GM18867 (cell line): ENCODE data around the gene MPL.
"Not testable (repeated sequence)": the region's sequence is repeated elsewhere in the genome, so short reads cannot be mapped to it uniquely, and the experiment has no call there.

Experiments
- ATAC-seq: cut with Tn5 transposase; IDR thresholded peaks from one replicate; pipeline ENCODE4 v1.9.1; 2021; ENCODE audit warnings: mild to moderate bottlenecking, moderate library complexity; ENCODE audit not compliant: unreplicated experiment

The MPL gene

DNA sequence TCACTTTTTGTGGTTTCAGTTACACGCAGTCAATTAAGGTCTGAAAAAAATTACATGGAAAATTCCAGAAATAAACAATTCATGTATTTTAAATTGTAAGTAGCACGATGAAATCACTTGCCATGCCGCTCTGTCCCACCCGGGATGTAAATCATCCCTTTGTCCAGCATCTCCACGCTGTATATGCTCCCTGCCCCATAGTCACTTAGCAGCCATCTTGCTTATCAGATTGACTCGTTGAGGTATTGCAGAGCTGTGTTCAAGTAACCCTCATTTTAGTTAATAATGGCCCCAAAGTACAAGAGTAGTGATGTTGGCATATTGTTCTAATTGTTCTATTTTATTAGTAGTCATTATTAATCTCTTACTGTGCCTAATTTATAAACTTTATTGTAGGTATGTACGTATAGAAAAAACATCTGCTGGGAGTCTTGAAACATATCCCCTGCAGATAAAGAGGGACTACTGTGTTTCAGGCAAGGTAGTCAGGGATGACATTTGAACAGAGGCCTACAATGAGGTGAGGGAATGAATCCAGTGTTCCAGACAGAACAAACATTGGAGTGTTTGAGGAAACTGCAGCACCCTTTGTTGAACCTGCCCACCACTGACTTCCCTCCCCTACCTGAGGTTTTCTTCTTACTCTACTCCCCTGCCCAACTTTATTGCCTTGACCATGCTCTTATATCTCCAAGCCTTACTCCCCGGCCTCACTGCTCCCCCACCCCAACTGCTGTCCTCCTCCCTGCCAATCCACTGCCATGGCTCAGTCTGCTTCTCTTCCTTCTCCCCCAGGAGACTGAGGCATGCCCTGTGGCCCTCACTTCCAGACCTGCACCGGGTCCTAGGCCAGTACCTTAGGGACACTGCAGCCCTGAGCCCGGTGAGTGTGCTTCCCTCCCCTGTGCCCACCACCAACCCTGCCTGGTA, 14.1 kb downstream of the MPL start:
- no peak for ATAC-seq

DNA sequence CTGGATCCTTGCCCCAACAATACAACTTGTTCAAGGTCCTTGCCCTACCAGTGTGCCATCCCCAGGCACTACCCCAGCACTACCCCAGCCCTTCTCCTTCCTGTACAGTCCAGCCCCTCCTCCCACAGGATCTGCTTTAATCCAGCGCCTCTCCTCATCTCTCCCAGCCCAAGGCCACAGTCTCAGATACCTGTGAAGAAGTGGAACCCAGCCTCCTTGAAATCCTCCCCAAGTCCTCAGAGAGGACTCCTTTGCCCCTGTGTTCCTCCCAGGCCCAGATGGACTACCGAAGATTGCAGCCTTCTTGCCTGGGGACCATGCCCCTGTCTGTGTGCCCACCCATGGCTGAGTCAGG, 14.7 kb downstream of the MPL start:
- no peak for ATAC-seq

DNA sequence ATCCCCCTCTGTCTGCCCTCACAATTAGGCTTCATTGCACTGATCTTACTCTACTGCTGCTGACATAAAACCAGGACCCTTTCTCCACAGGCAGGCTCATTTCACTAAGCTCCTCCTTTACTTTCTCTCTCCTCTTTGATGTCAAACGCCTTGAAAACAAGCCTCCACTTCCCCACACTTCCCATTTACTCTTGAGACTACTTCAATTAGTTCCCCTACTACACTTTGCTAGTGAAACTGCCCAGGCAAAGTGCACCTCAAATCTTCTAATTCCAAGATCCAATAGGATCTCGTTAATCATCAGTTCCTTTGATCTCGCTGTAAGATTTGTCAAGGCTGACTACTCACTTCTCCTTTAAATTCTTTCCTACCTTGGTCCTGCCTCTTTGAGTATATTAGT, 15.3 kb downstream of the MPL start:
- ATAC-seq = no peak

DNA sequence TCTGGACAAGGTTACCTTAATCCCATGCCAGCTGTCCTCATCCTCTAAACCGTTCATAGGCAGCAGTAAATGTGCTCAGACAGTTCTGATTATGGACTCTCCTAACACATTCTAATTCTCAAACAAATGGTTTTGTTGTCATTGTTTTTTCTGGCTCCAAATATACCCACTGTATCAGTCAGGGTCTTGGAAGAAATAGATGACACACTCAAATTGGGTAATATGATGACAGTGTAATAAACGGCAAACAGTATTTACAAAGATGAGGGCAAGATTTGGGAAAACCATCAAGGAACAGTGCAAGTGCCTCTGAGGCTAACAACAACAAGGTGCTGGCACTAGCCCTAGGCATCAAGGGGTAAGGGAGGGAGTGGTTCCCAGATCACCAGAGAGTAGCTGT, 16.9 kb downstream of the MPL start:
- no peak for ATAC-seq

DNA sequence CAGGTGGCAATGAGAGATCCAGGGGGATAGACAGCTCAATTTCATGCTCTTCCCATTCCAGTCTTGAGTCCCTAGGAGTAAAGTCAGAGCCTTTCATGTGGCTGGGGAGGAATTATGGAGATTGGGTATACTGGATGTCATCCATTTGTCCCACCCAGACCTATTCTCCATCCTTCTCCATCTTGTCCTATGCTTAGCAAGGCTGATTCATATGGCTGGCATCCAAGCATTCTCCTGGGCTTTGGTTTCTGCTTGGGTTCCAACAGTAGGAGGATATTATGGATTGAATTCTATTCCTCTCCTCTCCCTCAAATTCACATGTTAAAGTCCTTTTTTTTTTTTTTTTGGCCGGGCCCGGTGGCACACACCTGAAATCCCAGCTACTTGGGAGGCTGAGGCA, 17.3 kb downstream of the MPL start:
- ATAC-seq = no peak

DNA sequence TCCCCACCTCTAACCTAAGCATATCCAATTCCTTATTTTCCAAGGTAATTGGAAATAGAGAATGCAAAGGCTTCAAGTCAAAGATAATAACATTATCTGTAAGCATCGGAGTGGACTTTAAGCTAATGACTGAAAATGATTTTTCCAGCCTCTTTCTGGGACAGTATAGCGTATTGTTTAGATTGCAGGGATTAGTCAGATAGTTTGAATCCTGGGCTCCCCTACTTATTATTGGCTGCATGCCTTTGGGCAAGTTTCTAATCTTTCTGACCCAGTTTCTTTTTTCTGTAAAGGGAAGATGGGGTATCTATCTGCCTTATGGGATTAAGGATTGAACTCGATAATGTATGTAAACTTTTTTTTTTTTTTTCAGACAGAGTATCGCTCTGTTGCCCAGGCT, 19.6 kb downstream of the MPL start:
- ATAC-seq = no peak

DNA sequence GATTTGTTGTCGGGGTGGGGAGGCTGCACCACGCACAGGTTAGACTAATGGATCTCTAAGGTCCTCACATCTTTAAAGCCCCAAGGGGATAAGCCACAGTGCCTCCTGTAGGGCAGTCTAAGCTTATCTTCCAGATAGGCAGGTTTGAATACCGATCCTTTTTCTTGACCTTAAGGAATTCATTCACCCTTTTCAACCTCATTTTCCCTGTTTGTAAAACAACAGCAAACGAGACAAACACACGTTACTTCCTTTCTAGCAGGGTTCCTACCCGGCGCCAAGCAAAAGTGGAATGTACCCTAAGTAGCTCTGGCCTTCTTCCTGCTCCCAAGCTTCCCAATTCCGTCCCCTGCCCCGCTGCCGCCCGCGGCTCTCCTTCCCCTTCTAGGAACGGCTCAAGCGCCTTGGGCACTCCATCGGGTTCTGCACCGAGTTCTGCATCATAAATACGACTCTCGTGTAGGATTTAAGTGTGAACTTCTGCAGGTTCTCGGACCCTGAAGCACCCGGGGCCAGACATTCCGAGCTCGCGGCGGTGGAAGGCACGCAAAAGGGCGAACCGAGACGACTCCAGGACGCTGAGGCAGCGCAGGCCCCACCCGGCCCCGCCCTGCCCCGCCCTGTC, 20.6 kb downstream of the MPL start:
- peak; percentile 14 for ATAC-seq

DNA sequence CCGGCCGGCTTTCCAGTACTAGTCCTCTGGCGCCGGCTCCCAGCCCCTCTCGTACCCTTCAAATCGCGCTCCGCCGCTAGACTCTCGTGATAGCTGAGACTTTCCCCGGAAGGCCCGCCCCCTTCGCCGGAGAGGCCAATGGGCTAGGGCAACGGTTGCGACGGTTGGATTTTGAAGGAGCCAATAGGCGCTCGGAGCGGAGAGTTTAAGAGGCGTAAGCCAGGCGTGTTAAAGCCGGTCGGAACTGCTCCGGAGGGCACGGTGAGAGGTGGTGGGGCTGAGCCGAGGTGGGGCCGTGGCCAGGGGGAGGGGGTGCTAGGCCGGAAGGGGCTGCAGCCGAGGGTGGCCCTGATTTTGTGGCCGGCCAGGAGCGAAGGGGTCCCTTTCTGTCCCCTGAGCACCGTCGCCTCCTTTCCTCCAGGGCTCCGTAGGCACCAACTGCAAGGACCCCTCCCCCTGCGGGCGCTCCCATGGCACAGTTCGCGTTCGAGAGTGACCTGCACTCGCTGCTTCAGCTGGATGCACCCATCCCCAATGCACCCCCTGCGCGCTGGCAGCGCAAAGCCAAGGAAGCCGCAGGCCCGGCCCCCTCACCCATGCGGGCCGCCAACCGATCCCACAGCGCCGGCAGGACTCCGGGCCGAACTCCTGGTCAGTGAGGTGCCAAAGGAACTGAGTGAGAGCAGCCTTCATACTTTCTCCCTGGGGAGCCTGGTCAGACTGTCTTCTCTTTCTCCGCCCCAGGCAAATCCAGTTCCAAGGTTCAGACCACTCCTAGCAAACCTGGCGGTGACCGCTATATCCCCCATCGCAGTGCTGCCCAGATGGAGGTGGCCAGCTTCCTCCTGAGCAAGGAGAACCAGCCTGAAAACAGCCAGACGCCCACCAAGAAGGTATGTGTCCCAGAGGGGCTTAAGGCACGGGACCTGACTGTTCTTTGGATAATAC, 21.4 kb downstream of the MPL start, which contains the start of gene CDC20:
Gene CDC20, plus strand, starts transcription at position 236 of the 948 bp plus-strand sequence. Its CDS starts 235 bp downstream, at position 471.
- peak; percentile 94 for ATAC-seq

DNA sequence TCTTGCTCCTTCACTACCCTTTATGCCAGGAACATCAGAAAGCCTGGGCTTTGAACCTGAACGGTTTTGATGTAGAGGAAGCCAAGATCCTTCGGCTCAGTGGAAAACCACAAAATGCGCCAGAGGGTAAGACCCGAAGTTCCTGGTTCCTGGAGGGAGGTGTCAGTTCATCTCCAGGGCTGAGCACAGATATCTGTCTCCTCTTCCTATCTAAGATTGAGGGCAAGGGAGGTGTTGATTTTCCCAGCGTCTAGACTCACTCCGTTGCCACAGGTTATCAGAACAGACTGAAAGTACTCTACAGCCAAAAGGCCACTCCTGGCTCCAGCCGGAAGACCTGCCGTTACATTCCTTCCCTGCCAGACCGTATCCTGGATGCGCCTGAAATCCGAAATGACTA, 22.1 kb downstream of the MPL start:
- no peak for ATAC-seq

DNA sequence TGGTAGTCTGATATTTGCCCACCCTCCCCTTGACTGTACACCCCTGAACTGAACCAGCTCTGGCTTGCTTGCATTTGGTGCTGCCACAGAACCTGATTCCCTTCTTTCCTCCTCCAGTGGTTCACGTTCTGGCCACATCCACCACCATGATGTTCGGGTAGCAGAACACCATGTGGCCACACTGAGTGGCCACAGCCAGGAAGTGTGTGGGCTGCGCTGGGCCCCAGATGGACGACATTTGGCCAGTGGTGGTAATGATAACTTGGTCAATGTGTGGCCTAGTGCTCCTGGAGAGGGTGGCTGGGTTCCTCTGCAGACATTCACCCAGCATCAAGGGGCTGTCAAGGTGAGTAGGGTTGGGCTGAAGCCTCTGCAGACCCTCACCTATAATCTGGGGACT, 23.0 kb downstream of the MPL start:
- ATAC-seq = no peak

DNA sequence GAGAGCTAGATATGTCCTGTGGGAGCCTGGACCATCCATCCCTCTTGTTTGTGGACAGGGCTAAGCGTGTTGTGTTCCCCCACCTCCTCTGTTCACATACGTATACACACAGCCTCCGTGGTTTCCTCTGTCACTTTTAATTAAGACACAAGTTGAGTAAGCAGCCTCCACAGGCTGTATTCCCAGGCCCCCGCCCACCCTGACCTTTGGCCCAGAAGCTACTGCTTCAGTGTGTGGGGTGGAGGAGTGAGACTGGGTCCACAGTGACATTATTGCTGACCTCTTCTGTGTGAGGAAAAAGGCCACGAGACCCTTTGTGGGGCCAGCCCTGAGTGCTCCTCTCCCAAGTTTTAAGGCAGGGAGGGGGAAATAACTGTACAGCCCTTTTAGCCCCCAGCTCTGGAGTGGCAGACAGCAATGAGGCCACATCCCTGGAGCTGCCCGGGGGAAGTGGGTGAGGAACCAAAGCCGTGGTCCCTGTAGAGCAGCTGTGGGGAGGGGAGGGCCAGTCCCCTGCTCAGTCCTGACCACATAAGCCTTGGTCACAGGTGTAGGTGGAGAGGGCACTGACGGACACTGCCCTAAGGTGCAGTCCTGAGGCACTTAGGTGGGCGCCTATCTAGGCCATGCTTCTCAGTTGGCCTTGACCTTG, 25.8 kb downstream of the MPL start:
- ATAC-seq = no peak

DNA sequence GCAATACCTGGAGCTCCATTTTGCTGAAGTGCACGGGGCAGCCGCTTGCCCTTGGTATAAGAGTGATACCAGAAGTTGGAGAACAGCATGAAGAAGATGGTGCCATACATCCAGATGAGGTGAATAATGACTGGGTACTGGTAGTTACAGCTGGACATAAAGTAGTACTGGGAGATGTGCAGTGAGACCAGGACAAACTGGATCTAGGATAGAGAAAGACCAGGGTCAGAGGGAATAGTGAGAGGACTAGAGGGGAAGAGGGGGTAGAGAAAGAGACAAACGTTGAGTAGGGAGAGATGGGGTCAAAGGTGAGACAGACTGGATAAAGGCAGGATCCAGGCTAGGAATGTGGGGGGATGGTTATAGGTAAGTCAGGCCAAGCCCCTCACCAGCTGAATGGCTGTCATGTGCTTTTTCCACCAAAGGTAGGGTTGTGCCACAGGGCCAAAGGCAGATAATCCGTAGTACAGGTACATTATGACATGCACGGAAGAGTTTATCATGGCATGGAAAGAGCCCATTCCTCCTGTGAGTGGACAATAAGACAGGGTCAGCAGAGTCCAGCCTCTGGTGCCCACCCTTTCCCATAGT, 26.4 kb downstream of the MPL start:
- no peak for ATAC-seq

DNA sequence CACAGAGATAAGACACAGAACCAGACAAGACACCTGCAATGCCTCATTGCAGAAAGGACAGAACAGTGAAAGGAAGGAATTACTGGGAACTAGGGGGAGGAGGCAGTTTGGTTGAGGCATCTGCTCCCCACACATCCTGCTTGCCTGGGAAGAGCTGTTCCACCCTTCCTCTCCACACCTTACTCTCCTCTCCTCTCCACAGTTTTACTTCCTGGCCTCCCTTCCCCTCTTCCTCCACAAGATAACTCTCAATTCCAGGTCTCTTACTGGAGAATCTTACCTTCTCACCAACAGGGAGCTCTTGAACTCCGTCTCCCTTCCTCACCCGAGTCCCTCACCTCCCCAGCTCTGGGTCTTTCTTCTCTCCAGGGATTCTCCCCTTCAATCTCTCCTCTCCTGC, 28.1 kb downstream of the MPL start:
- no peak for ATAC-seq

DNA sequence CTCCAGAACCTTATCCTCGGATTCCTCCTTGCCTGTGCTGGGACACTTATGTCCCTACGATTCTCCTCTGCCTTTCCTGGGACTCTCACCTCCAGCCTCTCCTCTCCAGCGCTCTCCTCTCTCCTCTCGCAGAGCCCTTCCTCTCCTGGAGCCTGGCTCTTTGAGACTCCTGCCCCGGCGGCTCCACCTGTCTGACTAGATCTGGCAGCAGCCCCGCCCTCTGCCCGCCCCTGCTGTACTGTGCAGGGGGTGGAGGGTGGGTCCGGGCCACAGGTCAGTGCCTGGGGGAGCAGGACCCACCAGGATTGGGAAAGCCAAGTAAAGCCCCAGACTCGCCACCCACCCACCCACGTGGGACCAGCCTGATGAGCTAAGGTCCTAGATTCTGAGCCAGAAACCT, 28.6 kb downstream of the MPL start:
- ATAC-seq = no peak

DNA sequence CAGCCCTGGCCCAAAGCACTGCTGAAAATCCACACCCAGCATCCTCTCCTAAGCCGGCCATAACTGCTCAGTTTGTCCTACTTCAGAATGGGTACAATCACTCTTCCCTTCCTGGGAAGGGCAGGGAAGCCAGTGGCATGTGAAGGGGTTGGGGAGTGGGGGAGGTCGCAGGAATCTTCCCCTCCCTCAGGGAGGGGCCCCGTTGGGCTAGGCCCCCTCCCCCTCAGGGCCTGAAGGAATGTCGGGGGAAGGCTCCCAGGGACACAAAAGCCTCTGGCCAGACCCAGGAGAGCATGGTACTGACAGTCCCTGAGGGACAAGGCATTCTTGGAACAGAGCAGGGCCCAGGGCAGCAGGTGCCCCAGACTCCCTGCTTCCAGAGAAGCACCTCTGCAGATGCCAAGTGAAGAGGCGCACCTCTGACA, 29.0 kb downstream of the MPL start:
- ATAC-seq = no peak

DNA sequence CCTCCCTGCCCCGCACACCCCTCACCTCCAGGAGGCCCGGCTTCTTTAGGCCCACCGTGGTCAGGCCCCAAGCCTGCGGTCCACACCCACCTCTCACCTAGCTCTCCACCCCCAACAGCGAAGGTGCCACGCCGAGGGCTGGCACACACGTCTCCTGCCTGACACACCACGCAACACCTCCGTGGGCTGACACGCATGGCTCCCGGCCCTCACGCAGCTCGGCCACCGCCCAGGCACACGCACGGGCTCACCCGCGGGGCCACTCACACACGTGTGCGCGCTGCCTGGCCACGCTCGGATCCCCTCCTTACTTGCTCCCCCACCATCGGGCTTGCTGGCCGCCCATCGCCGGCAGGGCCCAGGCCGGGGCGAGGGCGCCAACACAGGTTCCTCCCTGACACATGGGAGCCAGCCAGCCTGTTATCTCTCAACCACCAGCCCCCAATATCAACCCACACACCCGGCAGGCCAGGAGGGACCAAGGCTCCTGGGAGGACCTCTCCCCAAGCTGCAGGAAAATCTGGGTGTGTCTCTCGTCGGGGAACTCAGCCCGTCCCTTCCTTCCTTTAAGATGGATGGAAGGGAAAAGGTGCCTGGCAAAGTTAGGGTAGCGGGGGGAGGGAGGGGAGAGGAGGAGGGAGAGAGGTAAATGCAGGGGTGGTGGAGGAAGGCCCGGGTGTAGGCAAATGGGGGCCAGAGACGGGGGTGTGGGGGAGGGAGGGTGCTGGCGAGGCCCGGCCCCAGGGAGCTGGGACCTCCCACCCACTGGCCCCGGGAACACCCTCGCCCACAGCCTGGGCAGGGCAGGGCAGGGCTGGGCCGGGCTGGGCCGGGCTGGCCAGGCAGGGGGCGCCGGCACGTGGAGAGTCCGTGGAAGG, 29.6 kb downstream of the MPL start:
- ATAC-seq = peak; percentile 46

DNA sequence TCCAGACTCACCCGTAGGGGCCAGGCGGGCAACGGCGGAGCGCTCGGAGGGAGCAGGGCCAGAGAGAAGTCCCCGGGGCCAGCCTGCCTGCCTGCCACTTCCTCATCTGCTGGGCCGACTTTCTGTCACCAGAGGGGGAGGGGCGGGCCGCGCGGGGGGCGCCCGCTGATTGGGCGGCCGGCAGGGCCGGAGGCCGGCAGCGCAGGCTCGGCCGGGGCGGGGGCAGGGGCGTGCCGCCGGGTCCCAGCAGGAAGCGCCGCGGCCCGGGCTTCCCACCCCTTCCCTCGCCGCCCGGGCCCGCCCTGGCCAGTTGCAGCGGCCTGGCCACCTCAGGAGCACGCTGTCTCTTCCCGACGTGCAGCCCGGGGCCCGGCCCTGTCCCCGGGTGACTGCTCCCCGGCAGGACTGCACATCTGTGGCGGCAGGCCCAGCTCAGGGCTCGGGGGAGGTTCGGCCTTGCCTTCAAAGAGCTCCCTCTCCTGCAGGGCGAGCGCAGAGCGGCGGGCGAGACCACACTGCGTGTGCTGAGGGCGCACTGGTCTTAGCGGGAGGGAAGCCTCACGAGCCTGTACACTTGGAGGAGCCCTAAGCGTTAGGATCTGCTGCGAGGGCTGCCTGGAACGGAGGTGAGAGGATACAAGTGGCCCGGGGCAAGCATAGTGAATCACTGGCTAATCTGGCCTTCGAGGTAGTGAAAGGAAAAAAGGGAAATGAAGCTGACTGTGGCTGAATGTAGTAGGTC, 30.5 kb downstream of the MPL start, which contains the start of gene ELOVL1:
Gene ELOVL1, minus strand, starts transcription at position 108 of the 742 bp plus-strand sequence. CDS start 2,402 bp downstream, outside the sequence.
- peak; percentile 72 for ATAC-seq

DNA sequence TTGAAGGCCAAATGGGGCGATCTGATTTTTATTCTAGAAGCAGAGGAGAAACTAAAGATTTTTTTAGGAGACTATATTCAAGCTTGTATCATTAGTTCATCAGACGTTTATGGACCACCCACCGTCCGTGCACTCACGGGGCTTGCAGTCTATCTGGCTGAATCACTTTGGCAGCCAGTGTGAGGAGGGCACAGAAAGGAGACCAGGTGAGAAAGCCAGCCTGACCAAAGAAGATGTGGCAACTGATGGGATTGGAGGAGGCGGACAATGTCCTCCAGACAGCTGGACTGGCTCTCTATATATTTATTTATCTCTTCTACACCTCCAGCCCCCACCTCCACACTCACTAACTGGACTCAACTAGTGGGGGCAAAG, 31.0 kb downstream of the MPL start:
- no peak for ATAC-seq

DNA sequence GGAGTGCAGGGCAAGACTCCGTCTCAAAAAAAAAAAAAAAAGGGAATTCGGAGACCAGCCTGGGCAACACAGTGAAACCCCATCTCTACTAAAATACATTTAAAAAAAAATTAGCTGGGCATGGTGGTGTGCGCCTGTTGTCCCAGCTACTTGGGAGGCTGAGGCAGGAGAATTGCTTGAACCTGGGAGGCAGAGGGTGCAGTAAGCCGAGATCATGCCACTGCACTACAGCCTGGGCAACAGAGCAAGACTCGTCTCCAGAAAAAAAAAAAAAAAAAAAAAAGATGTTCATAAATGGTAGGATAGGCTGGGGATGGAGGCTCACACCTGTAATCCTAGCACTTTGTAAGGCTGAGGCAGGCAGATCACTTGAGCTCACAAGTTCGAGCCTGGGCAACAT, 32.2 kb downstream of the MPL start:
- ATAC-seq = not testable (repeated sequence)
